ENCODE results near the gene ERG. TPM values are rescaled to one million over a fixed set of nuclear protein-coding genes. Genes with fewer than 3 reads are reported as not detected.

ERG gene
- total RNA-seq (10 to 100 TPM in 6 of 9 donors, 1 to 10 TPM in 3; 4.0 to 16.3 (median 11.4) TPM), polyA plus RNA-seq (10 to 100 TPM in 1 of 3 donors, 1 to 10 TPM in 2; 5.1 to 11.3 (median 8.5) TPM)
- long read RNA-seq, donor 1, full-length matches to known transcripts = 3 of 3 reads
- long read RNA-seq, donor 1, partial matches to known transcripts = 0 of 3 reads
- long read RNA-seq, donor 1, other reads (novel, unspliced or antisense) = 0 of 3 reads
- long read RNA-seq, donor 2, full-length matches to known transcripts = 1 of 1 reads
- long read RNA-seq, donor 2, partial matches to known transcripts = 0 of 1 reads
- long read RNA-seq, donor 2, other reads (novel, unspliced or antisense) = 0 of 1 reads
- long read RNA-seq, donor 3, full-length matches to known transcripts = 2 of 2 reads
- long read RNA-seq, donor 3, partial matches to known transcripts = 0 of 2 reads
- long read RNA-seq, donor 3, other reads (novel, unspliced or antisense) = 0 of 2 reads
- long read RNA-seq, donor 4, full-length matches to known transcripts = 3 of 5 reads
- long read RNA-seq, donor 4, partial matches to known transcripts = 0 of 5 reads
- long read RNA-seq, donor 4, other reads (novel, unspliced or antisense) = 2 of 5 reads
- long read RNA-seq, donor 5, full-length matches to known transcripts = 14 of 19 reads
- long read RNA-seq, donor 5, partial matches to known transcripts = 2 of 19 reads
- long read RNA-seq, donor 5, other reads (novel, unspliced or antisense) = 3 of 19 reads
- long read RNA-seq, donor 6, full-length matches to known transcripts = 1 of 3 reads
- long read RNA-seq, donor 6, partial matches to known transcripts = 1 of 3 reads
- long read RNA-seq, donor 6, other reads (novel, unspliced or antisense) = 1 of 3 reads
- long read RNA-seq, donor 7 = 0 reads
- long read RNA-seq, donor 8, full-length matches to known transcripts = 1 of 1 reads
- long read RNA-seq, donor 8, partial matches to known transcripts = 0 of 1 reads
- long read RNA-seq, donor 8, other reads (novel, unspliced or antisense) = 0 of 1 reads
- long read RNA-seq, donor 9, full-length matches to known transcripts = 1 of 1 reads
- long read RNA-seq, donor 9, partial matches to known transcripts = 0 of 1 reads
- long read RNA-seq, donor 9, other reads (novel, unspliced or antisense) = 0 of 1 reads
- long read RNA-seq, donor 10, full-length matches to known transcripts = 1 of 1 reads
- long read RNA-seq, donor 10, partial matches to known transcripts = 0 of 1 reads
- long read RNA-seq, donor 10, other reads (novel, unspliced or antisense) = 0 of 1 reads

- no peak for DNase-seq
- Histone ChIP-seq H3K27ac (peak within 1 kb of the TSS in 3 of 5 donors; percentile 10 to 81 (median 47)), H3K27me3 (no peaks in the 10 kb centered on the region), H3K9me3 (replicated peaks in 1 of 3) (no peaks in the 10 kb centered on the region), H3K36me3 (replicated peaks in 1 of 2) (no peaks in the 10 kb centered on the region), H3K4me3 (peak within 1 kb of the TSS in 1 of 4 donors; percentile 35), H3K4me1 (replicated peaks in 1 of 2) (no peaks in the 10 kb centered on the region)
- intact Hi-C loops (cut with DNase I) = no loop called here
- 55 to 66% (median 62%) methylated on average over 12 of the region's 12 CpGs for WGBS, 4 donors
- TF ChIP-seq CTCF (IDR thresholded peaks at IDR 0.05) (no peak), POLR2A (IDR thresholded peaks at IDR 0.05) (no peak)
These were observed at the start of gene ERG for GRCh38 chr21:38498057-38498833. Gene ERG (minus strand): TSS chr21:38498477. CDS start chr21:38498380, 97 bp downstream.

- Histone ChIP-seq H3K9me3 (replicated peaks in 1 of 3) (no peaks in the 10 kb centered on the region), H3K4me3 (no peak overlapping the region), H3K27me3 (no peaks in the 10 kb centered on the region), H3K36me3 (replicated peaks in 1 of 2) (no peaks in the 10 kb centered on the region), H3K27ac (no peak overlapping the region), H3K4me1 (replicated peaks in 1 of 2) (no peaks in the 10 kb centered on the region)
- TF ChIP-seq POLR2A (IDR thresholded peaks at IDR 0.05) = no peak
- TF ChIP-seq CTCF (IDR thresholded peaks at IDR 0.05) = no peak
- 75 to 92% (median 86%) methylated on average over 2 of the region's 2 CpGs for WGBS, 4 donors
- no peak for DNase-seq
- intact Hi-C loops (cut with DNase I) = no loop called here
These were observed 46.4 kb upstream of the ERG start for GRCh38 chr21:38544661-38545060.

- WGBS, 4 donors = 70 to 85% (median 82%) methylated on average over 4 of the region's 4 CpGs
These were observed 44.0 kb upstream of the ERG start for GRCh38 chr21:38542263-38542662.

More at GRCh38 chr21:38542263-38542662, 44.0 kb upstream of the ERG start:
- Histone ChIP-seq H3K9me3 (replicated peaks in 1 of 3) (no peaks in the 10 kb centered on the region), H3K4me1 (replicated peaks in 1 of 2) (no peaks in the 10 kb centered on the region), H3K4me3 (no peak overlapping the region), H3K27ac (no peak overlapping the region), H3K27me3 (no peaks in the 10 kb centered on the region), H3K36me3 (replicated peaks in 1 of 2) (no peaks in the 10 kb centered on the region)
- intact Hi-C loops (cut with DNase I) = no loop called here
- TF ChIP-seq CTCF (IDR thresholded peaks at IDR 0.05) (no peak), POLR2A (IDR thresholded peaks at IDR 0.05) (no peak)
- DNase-seq = no peak

Data from adrenal gland (tissue), 19 donors.